NCI-H1092 (cell line): ENCODE data around the gene MAP2K4.
"Not testable (repeated sequence)": the region's sequence is repeated elsewhere in the genome, so short reads cannot be mapped to it uniquely, and the experiment has no call there.

Experiments
- DNase-seq: peaks from one replicate; lab custom pipeline; 2025; lab: John Stamatoyannopoulos, UW

Gene MAP2K4

GRCh38 chr17:12094336-12094735 is 73.7 kb downstream of the MAP2K4 start:
- no peak for DNase-seq

- DNase-seq, result no peak
Observed at GRCh38 chr17:12095522-12095921, 74.8 kb downstream of the MAP2K4 start.

- DNase-seq, result no peak
Observed at GRCh38 chr17:12097326-12097725, 76.6 kb downstream of the MAP2K4 start.

- no peak for DNase-seq
Observed at GRCh38 chr17:12098568-12098967, 77.9 kb downstream of the MAP2K4 start.

- no peak for DNase-seq
Observed at GRCh38 chr17:12099412-12099811, 78.7 kb downstream of the MAP2K4 start.

GRCh38 chr17:12104831-12105230 is 84.2 kb downstream of the MAP2K4 start:
- DNase-seq, result no peak

GRCh38 chr17:12107905-12108304 is 87.2 kb downstream of the MAP2K4 start:
- no peak for DNase-seq

- no peak for DNase-seq
Observed at GRCh38 chr17:12110906-12111305, 90.2 kb downstream of the MAP2K4 start.

- no peak for DNase-seq
Observed at GRCh38 chr17:12113156-12113555, 92.5 kb downstream of the MAP2K4 start.

- DNase-seq, result no peak
Observed at GRCh38 chr17:12114686-12115418, 94.2 kb downstream of the MAP2K4 start.

- DNase-seq, result no peak
Observed at GRCh38 chr17:12116143-12116542, 95.5 kb downstream of the MAP2K4 start.

GRCh38 chr17:12118617-12119016 is 97.9 kb downstream of the MAP2K4 start:
- DNase-seq, result no peak

- no peak for DNase-seq
Observed at GRCh38 chr17:12122075-12122474, 101.4 kb downstream of the MAP2K4 start.

GRCh38 chr17:12127177-12127576 is 106.5 kb downstream of the MAP2K4 start:
- no peak for DNase-seq

GRCh38 chr17:12127667-12128066 is 107.0 kb downstream of the MAP2K4 start:
- no peak for DNase-seq

GRCh38 chr17:12128946-12129345 is 108.3 kb downstream of the MAP2K4 start:
- DNase-seq, result no peak

- no peak for DNase-seq
Observed at GRCh38 chr17:12133183-12133582, 112.5 kb downstream of the MAP2K4 start.

GRCh38 chr17:12134101-12134500 is 113.4 kb downstream of the MAP2K4 start:
- no peak for DNase-seq

- no peak for DNase-seq
Observed at GRCh38 chr17:12134587-12134986, 113.9 kb downstream of the MAP2K4 start.

GRCh38 chr17:12136243-12136642 is 115.6 kb downstream of the MAP2K4 start:
- no peak for DNase-seq

GRCh38 chr17:12136646-12137045 is 116.0 kb downstream of the MAP2K4 start:
- DNase-seq, result no peak

- DNase-seq, result no peak
Observed at GRCh38 chr17:12137859-12138258, 117.2 kb downstream of the MAP2K4 start.

GRCh38 chr17:12140685-12141084 is 120.0 kb downstream of the MAP2K4 start:
- DNase-seq, result no peak

- DNase-seq, result not testable (repeated sequence)
Observed at GRCh38 chr17:12162187-12162586, 141.5 kb downstream of the MAP2K4 start.
